Stimulated activated CD4-positive, alpha-beta T cell treated with anti-CD3 and anti-CD28 coated beads, Interleukin-12 subunit alpha, Interleukin-12 subunit beta, amount 100 ng/mL, for 4 hours (primary cell): ENCODE measurements around the gene PSMB3.

Experiments
- DNase-seq: peaks from one replicate; pipeline ENCODE4 v3.0.0-alpha.2; 2020

PSMB3 gene

DNA sequence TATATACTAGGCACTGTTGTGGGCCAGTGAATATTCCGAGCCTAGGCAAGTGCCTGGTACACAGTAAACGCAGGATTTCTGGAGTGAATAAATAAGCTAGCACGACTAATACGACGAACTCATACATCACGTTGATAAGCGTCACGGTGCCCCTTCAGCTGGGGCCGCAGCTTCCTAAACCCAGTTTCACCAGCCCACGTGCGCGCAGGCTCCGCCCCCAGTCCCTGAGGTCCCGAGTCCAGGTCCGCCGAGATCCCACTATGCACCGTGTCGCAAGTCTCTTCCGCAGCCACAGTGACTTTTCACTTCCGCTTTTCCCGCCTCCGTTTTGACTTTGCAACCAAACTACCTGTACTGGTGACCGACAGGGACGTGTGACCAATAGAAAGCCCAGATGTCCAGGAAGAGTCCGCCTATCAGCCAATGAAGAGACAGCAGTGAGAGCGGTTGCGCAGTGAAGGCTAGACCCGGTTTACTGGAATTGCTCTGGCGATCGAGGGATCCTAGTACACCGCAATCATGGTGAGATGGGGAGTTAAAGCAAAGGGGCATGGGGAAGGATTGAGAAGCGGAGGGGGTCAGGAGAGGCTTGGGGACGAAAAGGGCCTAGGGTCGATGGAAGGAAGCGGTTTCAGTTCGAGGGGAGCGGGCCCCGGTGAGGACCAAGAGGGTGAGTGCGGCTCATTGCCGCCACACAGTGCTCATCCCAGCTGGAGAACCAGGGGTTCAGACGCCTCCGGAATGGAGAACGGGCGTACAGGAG lies at the start of gene PSMB3:
TSS of gene PSMB3 (plus strand) at position 434 of the 763 bp plus-strand sequence. CDS start at position 520, 86 bp downstream.
- peak; percentile 94 for DNase-seq

DNA sequence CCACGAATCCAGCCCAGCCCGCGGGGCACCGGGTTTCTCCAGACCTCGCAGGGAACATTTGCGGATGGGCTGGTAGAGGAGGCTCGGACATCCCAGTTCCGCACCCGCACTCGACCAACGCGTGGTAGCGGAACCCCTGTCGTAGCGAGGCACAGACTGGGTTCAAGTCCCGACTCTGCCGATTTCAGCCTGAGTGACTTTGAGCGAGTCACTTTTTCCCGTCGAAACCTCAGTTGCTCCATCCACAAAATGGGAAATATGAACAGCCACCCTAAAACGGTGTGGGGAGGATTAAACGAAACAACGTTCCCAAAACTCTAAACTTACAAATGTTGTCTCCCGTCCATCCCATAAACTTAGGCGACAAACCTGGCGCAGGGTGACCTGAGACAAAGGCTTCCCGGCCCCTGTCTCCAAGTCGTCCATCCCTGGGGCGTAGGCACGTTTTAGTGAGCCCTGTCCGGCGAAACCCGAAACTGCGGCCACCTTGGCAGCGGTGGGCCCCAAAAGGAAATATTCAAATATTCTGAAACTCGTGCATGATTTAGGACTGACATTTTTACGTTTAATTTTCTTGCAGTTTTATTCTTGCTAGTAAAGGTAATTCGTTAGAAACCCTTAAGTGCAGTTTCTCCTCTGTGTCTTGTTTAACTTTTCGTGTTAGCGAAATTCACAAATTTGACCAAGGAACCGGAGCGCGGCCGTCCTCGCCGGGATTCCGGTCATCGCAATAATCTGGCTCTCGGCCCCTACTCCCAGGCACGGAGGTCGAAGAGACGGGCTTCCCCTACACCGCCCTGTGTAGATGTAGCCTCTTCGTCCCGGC lies 49.4 kb upstream of the PSMB3 start:
- peak; percentile 37 for DNase-seq

DNA sequence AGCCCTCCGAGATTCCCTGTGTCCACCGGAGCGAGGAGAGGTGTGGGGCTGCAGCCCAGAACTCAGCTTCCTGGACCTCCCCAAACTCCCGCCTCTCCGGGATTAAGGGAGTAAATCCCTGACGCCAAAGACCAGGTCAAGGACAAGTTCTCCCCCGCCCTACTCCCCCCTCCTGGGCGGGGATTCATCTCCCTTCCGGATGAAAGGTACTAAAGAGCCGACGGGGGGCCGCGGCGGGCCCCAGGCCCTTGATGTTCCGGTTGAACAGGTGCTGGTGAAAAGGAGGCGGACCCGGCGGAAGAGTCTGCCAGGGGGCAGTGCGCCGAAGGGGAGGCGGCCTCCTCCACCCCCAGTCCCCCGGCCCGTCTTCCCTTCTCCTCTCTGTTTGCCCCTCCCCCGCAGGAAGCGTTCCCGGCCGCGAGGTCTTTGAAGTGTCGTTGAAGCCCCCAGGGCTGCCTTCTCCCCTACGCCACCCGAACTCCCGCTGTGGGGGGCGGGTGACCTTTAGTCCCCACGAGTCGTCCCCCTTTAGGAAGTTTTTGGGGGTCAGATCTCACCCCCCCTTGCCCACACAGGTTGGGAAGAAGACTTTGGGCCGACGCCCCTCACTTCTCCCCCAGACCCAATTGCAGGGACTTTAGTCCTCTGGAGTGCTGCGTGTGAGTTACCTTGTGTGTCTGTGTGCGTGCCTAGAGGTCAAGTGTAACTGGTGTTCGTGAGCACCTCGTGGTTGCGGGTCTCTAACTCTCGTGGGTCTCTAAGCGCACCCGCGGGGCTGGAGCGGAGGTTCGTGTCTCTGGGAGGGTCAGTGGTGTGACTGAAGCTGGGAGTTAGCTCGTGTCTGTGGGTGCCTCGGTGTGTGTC lies 48.6 kb upstream of the PSMB3 start:
- DNase-seq = peak; percentile 88

DNA sequence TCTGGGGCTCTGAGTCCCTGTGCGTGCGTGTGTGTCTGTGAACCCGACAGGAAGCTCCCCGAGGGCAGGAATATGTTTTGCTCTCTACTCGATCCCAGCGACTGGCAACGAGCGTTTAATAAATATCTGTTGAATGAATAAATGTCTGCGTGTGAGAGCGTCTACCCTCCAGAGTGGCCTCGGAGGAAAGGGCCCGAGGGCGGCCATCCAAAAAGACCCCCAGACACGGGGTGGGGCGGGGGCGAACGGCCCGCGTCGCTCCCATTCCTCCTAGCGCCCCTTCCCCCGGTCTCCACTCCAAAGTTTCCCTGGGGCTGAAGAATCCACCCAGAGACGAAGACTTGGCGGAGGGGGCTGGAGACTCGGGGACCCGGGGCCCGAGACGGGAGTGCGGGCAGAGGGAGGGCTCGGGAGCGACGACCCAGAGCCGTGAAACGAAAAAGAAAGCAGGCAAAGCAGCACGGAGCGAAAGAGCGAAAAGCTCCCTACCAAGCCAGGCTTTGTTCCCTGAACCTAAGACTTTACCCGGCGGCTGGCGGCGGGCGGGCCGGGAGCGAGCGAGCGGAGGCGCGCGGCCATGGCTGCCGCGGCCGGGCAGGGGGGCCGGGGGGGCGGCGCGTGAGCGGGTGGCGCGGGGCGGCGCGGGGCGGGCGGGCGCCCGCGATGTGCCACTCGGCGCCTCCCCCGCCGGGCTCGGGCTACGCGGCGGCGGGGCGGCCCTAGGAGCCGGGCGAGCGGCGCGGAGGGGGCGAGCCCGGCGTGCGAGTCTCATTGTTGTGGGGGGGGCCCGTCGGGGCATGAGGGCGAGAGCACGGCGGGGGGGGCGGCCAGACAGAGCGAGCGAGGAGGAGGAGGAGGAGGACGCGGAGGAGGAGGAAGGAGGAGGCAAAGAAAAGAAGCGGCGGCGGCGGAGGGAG lies 47.7 kb upstream of the PSMB3 start, which contains the start of gene MLLT6:
TSS of gene MLLT6 (plus strand) at position 668 of the 917 bp plus-strand sequence. CDS start 360 bp downstream, outside the sequence.
- DNase-seq = peak; percentile 83

DNA sequence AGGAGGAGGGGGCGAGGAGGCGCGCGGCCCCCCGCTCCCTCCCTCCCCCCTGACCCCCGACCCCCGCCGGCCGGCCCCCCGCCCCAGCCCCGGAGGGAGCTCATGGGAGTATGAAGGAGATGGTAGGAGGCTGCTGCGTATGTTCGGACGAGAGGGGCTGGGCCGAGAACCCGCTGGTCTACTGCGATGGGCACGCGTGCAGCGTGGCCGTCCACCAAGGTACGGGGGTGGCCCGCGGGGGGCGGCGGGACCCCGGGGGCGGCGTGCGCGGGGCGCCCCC lies 47.1 kb upstream of the PSMB3 start:
- no peak for DNase-seq

DNA sequence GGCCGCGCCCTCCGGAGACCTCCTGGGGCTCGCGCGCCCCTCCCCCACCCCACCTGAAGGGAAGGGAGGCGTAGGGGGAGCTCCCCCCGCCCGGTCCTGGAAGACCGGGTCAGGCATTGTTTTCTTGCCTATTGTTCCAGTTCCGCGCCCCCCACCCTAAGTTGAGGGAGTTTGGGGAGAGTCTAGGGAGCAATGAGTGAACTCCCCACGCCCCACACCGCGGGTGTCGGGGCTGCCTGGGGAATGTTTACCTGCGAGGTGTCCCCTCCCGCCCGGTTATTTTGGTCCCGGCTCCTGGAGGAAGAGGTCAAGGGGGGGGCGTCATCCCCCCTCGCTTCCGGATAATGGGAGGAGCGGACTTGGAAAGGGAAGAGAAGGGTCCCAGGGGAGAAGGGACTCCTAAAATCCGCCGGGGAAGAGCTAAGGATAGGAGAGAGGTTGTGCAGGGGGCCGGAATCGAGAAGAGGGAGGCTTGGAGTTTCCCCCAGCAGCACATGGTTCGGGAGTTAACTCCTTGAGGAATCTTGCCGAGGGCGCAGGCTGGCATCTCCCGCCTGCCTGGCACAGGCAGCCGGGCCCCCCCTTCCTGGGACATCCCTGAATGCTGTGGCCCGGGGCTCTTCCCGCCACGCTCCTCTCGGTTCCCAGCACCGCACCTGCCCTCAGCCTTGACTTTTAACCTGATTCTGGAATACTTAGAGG lies 46.6 kb upstream of the PSMB3 start:
- peak; percentile 56 for DNase-seq

DNA sequence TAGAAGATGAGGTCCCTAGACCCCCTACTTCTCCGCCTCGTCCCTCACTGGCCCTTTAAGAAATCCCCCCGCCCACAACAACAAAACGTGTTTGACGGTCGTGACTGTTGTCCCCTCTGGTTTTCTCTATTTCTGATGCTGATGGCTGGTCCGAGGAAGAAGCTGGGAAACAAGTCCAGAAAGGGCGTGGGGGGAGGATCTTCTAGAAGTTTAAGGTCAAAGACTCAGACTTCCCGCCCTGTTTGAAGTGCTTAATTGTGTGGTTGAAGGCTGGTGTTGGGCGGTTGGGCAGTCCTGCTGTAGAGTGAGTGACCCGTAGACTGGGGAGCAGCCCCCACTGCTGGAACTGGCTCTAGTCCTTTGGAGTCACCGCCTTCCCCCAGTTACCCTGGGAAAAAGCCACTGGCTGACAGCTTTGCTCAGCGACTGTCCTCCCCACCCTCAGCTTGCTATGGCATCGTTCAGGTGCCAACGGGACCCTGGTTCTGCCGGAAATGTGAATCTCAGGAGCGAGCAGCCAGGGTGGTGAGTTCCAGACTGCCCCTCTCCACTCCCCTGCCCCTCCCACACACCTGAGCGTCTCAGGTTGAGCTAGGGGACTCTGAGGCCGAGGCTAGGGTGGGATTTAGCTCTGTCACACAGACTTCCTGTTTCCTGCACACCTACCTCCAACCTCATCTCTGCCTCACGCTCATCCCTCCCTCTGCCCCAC lies 45.9 kb upstream of the PSMB3 start:
- peak; percentile 43 for DNase-seq

DNA sequence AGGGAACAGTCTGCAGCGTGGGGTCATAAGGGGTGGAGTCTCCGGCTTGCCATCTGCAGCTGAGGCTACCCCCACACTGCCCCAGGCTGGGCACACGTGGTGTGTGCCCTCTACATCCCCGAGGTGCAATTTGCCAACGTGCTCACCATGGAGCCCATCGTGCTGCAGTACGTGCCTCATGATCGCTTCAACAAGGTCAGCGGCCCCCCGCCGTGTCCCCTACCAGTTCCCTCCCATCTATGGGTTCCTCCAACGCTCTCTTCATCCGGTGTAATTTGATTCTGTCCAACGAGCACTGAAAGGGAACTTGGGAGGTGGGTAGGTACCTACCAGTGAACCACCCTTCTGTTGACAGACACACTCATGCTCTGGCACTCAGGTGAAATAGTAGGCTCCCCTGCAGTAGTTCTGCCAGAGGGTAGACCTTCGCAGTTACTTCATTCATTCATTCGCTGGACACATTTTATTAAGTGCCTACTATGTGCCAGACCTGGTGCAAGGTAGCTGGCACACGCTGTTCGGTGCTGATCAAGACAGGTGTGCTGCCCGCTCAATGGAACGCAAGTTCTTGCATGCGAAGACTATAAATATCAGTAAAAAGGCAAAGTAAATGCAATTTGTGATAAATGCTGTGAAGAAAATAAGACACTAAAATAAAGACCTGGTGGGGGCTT lies 44.7 kb upstream of the PSMB3 start:
- DNase-seq = no peak

DNA sequence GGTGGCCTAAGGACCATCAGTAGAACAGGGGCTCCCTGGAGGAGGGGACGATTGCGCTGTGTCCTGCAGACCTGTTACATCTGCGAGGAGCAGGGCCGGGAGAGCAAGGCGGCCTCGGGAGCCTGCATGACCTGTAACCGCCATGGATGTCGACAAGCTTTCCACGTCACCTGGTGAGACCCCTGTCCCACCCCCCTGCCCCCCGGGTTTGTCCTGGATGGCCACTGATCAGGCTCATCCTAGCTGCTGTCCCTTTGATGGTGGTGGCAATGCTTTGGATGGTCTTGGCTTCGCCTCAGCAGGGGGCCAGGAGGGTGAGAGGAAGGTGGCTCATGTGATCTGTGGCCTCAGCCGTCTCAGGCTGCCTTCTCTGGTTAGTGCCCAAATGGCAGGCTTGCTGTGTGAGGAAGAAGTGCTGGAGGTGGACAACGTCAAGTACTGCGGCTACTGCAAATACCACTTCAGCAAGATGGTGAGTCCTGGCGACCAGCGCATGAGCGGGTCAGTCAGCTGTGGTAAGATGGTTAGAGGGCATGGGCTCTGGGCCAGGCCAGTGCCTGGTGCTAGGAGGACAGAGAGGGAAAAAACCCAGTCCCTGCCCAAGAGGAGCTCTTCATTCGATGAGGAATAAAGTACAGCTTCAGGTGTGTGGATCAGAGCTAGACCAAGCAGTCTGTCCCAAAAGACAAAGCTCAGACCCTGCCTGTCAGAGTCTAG lies 43.3 kb upstream of the PSMB3 start:
- no peak for DNase-seq

DNA sequence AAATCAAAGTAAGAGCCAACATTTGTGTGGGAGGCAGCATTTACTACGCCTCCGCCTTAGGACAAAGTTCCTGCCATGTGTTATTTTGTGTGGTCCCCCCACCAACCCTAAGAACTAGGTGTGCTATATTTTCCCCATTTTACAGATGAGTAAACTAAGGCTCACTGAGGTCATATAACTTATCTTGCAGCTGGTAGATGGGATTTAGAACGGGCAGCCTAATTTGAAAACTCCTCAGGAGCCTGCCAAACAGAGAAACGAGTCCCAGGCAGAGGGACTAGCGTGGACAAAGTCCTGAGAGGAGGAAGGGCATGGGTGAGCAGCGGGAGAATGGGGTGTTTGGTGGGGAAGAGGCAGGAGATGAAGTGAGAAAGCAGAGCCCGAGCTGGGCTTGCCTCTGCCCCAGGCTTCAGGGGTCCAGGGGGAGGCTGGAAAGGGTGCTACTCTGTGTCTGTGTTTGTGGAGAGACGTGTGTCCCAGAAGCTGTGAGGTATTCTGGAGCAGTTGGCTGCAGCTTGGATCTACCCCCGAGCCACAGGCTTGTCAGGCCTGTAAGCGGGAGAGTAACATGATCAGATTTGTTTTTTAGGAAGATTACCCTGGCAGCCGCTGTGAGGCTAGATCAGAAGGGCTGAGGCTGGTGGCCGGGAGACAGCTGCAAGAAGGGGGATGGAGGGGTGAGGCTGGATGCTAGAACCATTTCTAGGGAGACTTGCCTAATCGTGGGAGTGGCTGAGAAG lies 42.5 kb upstream of the PSMB3 start:
- DNase-seq = no peak

DNA sequence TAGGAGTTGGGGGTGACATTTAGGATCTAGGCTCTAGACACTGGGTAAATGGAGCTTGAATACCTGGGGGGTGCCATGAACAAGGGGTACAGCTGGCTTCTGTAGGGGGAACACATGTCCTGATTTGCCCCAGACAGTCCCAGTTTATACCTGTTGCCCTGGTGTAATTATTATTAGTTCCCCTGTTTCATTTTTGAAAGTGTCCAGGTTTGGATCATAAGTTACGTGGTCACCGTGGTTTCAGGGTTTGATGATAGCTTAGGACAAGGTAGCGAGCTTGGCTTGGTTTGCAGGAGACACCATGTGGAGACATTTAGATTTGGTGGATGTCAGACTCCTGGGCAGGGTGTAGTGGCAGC lies 42.0 kb upstream of the PSMB3 start:
- no peak for DNase-seq

DNA sequence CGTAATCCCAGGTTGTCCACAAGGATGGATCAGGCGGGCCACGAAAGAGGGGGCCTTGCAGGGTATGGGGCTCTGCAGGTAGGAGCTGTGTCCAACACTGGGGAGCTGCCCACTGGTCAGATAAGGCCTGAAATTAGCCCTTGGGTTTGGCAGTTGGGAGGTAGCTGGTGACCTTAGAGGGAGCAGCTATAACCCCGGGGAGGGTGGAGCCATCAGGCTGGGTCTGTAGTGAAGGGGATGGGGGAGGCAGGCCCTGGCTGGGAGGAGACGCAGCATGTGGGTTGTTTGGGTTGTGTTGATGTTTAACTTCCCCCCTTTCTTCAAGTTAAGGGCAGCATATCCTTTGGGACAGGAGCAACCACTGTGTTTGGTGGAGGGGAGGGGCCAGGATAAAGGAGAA lies 41.6 kb upstream of the PSMB3 start:
- no peak for DNase-seq

DNA sequence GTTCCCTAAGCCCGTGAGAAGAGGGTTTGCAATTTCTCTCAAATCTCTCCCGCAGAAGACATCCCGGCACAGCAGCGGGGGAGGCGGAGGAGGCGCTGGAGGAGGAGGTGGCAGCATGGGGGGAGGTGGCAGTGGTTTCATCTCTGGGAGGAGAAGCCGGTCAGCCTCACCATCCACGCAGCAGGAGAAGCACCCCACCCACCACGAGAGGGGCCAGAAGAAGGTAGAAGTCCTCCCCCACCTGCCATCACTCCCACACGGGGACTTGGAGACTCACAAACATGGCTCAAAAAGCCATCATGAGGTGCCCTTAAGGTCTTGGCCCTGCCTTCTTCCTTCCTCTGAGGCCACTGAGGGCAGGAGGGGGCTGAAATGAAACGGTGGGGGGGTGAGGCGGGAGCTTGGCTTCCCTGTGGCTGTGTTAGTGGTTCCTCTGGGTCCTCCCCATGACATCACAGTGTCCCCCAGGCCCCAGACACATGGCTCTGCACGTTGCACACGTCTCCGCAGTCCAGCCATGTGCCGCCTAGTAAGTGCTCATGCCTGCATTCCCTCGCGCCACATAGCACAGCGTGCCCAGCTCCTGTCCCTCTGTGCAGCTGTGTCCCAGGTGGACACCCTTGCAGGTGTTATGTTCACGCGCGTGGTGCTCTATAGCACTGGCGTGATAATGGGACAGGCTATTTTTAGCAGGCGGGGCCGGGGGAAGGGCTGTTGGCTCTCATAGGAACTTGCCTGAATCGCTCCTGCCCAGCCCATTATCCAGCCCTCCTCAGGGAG lies 40.6 kb upstream of the PSMB3 start:
- DNase-seq = no peak

DNA sequence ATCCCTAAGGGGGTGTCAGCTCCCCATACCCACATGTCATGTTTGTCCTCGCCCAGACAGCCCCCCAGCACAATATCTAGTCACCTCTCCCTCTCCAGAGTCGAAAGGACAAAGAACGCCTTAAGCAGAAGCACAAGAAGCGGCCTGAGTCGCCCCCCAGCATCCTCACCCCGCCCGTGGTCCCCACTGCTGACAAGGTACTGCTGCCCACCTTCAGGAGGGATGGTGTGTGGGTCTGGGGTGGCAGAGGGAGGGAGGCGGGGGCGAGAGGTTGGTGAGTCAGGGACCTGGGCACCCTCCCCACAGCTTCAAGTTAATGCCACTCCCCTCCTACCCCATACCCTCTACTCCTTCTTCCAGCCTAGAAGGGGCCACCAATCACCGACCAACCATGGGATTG lies 39.9 kb upstream of the PSMB3 start:
- no peak for DNase-seq

DNA sequence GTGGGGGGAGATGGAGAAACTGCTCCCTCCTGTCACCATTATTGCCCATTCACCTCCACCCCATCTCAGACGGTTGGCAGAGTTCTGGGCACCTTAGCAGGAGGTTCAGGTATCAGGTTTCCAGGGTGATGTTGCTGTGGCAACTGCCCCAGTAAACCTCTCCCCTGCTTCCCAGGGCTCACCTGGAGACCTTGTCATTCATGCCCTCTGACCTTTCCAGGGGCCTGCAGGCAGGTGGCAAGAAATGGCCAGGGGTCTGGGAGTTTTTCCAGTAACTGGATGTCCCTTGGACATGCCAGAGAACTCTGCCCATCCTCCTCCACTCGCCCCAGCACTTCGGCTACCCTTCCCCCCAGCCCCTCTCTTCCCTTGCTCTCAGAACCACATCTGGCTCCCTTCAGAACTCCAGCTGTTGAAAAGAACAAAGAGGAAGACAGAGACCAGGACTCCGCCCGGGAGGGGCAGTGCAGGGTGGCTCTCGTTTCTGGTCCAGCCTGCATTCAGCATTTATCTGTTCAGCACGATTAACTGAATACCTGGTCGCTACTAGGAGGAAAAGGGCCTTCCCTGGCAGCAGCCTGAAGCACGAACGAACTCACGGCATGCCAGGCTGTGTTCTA lies 39.0 kb upstream of the PSMB3 start:
- no peak for DNase-seq

DNA sequence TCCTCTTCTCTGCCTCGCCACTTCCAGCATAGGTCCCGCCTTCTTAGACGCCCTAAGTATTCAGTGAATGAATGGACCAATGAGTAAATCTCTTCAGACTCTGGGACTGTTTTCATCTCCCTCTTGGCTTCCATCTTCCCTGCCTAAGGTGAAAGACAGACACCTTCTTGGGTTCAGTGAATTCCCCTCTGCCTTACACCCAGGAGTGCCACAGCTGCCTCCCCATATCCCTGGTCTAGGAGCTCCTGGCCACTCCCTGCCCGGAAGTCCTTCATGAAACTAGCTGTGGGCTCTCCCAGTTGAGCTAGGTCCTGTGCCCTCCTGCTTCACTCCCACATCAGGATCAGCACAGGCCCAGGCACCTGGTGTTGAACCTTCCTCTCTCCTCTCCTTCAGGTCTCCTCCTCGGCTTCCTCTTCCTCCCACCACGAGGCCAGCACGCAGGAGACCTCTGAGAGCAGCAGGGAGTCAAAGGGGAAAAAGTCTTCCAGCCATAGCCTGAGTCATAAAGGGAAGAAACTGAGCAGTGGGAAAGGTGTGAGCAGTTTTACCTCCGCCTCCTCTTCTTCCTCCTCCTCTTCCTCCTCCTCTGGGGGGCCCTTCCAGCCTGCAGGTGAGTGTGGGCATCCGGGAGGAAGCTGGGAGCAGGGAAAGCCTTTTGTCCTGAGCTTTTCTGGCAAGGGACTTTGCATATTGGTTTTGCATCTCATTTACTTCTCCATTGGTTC lies 37.2 kb upstream of the PSMB3 start:
- DNase-seq = no peak
